GM21723 (cell line): Measurements from ENCODE around the gene GPC5.

Experiments used
- ATAC-seq: cut with Tn5 transposase; IDR thresholded peaks from one replicate; pipeline ENCODE4 v1.9.1; 2021; ENCODE audit warnings: mild to moderate bottlenecking, moderate library complexity; ENCODE audit not compliant: unreplicated experiment

The GPC5 gene

DNA sequence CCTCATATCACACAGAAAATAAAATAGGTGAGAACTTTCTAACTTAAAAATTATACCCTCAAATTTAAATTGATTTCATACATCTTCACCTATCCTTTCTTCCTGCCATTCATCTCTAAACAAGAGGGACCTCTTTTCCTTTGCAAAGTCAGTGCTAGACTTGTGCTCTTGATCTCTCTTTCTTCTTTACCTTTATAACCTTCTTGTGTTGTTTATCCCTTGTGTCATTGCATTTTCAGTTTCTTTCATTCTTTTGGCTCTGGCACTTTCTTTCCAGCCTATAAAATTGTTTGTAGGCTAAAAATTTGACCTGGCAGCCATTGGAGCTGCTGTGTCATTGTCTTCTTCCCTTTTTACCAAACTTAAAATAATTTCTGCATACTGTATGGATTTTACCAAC, 190.1 kb downstream of the GPC5 start:
- ATAC-seq: no peak

DNA sequence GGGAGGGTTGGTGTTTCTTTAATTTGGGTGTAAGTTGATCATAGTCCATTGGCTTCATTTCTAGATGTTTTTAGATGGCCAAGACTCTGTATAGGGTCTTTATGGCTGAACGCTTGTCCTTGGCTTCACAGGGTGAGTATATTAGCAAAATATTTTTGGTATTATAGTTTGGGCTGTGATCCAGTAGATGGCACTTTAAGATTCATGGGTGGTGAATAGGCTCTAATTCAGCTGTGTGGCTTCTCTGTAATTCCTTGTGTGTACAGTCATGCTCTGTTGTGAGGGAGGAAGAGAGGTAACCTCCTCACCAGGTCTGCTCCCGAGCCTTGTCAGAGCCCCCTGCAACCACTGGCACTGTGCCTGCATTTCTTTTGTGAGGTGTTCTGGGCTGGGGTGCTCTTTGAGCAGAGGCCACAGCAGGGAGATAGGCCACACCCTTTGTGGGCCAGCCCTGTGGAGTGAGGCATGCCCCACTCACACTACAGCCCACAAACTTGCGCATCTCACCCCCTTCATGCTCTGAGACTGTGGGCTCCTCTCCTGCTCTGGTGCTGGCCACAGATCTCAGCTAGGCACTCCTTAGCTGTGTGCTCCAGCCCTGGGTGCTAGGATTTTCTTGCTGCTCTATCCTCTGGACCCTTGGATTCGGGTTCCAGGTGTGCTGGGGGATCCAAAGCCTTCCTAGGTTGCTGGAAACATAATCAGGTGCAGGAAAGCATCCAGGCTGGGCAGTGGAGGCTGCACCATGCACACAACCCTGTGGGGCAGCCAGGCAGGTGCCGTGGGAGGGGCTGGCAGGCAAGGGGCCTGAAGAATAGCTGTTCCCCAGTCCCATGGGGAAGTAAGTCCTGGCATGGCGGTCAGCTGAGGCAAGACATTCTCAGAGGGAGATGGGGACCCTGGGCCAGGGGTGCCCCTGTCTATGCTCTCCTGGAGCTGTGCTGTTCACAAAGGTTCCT, 193.9 kb downstream of the GPC5 start:
- no peak for ATAC-seq

DNA sequence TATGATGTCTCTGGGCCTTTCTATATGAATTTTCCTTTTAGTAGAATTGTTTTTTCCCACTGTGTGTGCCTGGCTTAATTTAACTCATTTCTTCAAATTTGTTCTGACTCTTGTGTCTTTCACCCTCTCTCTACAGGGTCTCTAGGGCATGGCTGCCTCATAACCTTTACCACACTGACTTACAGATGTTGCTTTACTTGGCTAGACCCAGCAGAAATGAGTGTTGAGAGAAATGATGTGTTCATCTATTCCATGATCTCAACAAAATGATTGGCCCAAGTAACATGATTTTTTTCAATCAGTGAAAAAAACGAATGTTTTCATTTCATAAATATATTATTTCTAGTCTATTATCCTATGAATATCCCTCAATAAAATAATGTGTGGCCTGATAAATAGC, 195.0 kb downstream of the GPC5 start:
- ATAC-seq: no peak

DNA sequence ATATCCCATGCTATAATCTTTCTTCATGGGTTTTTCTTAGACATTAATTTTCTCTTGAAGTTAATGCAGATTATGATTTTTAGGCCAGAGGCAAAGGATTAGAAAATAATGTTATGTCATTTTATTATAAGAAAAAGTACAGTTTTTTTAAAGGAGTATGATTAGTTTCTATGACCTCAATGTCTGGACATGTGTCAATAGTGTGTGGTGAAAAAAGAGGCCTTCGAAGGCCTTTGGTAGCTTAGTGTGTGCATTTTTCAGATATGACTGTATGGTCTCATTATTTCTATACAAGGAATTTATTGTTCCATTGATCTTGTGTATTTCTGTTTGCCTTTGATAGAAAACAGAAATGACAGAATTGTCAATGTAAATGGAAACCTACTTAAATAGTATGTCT, 195.6 kb downstream of the GPC5 start:
- no peak for ATAC-seq

DNA sequence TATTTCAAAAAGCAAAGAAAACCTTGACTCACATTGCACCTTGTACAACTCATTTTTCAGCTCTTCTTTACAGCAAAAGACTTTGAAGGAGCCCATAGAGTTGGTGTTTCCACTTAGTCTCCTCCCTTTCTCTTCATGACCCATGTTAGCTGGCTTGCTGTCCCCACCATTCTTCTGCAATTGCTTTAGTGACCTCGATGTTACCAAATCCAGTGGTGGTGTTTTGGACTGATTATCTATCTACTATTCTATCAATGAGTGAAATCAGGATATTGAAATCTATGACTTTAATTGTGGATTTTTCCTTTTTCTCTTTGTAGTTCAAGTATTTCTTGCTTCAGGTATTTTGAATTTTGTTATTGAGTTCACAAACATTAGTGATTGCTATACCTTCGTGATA, 197.3 kb downstream of the GPC5 start:
- no peak for ATAC-seq

DNA sequence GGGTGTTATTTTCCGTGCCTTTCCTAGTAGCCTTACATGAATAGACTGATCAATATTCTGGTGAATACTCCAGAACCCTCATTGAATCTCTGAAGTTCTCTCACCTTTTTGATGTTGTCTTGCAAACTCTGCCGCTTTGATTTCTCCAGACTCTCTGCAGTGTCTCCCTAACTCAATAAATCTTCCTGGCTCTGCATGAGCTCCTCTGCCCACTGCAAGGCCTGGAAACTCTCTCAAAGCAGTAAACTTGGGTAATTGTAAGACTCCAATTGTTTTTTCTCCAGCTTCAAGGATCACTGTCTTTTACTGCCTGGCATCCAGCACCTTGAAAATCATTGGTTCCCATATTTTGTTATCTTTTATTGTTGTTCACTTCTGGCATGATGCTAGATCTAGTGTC, 198.4 kb downstream of the GPC5 start:
- no peak for ATAC-seq

DNA sequence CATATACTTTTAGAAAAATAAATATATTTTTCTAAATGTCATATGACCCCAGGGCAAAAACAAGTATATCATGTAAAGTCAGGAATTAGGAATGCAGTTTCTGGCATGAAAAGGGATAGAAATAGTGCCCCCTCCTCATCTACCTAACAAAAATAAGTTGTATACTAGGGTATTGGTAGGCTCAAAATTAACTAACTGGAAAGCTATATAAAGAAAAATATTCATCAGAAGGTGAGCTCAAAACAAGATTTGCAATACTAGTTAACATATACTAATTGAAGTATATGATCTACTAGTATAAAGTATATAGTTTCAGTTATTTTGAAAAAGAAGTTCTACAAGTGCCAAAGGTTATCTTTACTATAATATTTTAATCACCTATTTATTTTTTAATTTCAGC, 200.2 kb downstream of the GPC5 start:
- no peak for ATAC-seq

DNA sequence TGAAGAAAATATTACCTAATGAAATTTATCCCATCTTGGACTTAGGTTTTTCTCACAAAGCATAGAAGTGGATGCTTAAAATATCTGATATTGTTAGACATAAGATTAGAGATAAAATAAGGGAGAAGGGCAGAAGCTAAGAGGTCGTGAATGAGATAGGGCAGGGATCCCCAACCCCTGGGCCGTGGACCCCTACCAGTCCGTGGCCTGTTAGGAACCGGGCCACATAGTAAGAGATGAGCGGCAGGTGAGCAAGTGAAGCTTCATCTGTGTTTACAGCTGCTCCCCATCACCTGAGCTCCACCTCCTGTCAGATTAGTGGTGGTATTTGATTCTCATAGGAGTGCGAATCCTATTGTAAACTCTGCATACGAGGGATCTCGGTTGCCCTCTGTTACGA, 202.9 kb downstream of the GPC5 start:
- no peak for ATAC-seq

DNA sequence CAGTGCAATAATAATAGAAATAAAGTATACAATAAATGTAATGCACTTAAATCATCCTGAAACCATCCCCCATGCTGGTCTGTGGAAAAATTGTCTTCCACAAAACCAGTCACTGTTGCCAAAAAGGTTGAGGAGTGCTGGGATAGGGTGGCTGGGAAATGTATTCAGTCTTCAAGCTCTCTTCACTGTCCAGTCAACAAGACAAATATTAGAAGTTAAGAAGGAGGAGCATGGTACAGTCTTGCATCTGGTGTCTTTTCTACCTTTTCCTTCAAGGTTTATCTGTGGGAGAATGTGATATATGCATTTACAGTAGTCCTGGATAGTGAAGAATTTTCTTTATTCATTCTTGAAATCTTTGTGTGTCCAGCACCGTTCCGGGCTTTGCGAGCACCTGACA, 203.4 kb downstream of the GPC5 start:
- ATAC-seq: no peak

DNA sequence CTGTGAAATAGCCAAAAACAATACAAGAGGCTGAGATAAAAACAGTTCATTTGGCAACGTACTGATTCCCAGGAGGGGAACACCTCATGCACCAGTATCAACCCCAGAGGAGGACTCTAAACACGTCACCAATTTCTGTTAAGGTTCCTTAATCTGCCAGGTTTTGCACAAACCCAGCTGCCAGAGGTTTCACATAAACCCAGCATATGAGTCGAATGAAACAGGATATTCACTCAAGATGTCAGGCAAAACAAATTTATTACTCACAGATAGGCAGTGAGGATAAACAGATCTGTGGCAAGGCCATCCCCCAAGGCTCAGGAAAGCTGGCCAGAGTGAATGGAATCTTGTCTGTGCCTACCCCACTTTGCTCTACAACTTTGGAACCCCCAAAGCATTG, 210.9 kb downstream of the GPC5 start:
- ATAC-seq: no peak

DNA sequence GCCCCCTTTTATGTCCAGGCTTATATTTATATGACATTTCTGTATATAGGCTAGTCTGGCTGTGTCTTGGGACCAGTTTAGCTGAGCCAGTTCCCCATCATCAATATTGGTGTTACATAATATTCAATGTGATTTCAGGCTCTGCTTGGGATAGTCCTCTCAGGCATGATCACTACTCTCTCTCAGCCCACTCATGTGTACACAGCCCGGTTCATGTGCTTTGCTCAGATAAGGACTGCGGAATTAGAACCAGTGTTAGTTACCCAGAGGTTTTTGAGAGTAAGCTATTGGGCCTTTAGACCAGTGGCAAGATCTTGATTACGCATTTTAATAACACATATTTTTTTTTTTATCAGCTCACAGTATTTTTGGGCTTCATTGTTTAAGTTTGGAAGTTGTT, 219.9 kb downstream of the GPC5 start:
- ATAC-seq: no peak

DNA sequence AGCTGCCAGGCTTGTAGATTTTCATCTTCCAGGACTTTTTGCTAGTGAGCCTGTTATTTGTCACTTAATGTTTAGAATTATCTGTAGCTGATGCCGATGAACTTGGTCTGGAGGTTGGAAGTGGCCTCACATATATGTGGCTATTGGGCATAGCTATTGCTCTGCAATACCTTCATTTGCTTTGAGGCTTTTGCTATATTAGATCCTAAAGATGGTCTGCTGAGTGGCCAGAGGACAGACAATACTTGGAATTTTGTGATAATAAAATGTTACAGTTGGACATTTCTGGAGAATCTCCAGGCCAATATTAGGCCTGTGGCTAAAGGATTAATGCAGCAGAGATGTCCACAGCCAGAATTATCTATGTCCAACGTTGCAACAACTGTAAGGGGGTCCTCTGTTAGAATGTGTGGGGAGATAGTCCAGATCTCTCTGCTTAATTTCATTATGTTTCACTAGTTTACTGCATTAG, 222.3 kb downstream of the GPC5 start:
- ATAC-seq: no peak

DNA sequence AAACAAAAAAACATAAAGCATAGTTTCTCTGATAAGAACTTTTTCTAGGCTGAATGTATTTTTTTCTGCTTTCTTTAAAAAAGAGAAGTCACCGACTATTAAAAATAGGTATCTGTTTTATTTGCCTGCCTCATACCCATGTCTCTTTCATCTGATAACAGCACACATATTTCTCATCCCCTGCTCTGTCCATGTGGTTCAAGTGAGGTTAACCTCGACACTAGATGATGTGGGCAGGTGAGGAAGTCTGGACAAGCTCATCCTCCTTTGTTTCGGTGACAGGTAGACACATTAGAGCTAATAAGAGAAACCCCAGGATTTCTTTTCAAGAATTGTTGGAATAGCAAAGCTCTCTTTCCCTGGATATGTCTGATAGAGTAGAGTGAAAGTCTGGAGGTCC, 222.7 kb downstream of the GPC5 start:
- ATAC-seq: no peak

DNA sequence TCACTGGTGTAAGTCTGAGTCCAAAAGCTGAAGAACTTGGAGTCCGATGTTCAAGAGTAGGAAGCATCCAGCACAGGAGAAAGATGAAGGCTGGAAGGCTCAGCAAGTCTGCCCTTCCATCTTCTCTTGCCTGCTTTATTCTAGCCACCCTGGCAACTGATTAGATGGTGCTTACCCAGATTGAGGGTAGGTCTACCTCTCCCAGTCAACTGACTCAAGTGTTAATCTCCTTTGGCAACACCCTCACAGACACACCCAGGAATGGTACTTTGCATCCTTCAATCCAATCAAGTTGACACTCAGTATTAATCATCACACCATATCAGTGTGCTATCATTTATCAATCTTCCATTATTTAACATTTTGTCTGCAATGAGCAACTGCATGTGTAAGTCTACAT, 223.5 kb downstream of the GPC5 start:
- no peak for ATAC-seq

DNA sequence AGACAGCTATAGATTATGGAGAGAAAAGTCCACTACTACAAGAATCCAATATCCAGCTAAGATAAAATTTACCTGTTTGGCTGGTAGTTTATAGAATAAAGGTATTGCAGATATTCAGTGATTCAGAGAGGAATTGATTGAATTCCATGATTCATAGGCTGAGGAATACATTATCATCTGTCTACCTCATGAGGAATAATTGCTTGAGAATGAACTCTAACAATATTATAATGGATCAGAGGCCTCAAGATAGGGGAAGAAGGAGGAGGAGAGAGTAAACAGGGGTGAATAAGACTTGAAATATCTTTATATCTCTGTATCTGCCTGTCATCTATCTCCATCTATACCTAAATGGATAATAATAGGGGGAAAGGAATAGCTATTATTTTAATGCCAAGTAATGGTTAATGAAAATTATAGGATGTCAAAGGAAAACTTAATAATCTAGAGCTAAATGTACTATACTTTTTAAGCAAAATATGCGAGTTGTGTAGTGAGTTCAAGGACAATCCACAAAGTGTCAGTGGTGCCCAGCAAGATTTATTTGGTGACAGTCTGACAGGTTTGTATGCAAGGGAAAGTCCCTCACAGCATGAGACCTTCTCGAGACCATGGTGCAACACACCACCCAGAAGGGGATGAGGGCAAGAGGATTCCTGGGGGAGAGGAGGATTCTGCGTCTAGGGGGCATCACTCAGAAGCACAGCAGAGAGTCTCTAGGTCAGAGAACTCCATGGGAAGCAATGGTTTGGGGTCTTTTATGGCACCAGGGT, 224.5 kb downstream of the GPC5 start:
- no peak for ATAC-seq

DNA sequence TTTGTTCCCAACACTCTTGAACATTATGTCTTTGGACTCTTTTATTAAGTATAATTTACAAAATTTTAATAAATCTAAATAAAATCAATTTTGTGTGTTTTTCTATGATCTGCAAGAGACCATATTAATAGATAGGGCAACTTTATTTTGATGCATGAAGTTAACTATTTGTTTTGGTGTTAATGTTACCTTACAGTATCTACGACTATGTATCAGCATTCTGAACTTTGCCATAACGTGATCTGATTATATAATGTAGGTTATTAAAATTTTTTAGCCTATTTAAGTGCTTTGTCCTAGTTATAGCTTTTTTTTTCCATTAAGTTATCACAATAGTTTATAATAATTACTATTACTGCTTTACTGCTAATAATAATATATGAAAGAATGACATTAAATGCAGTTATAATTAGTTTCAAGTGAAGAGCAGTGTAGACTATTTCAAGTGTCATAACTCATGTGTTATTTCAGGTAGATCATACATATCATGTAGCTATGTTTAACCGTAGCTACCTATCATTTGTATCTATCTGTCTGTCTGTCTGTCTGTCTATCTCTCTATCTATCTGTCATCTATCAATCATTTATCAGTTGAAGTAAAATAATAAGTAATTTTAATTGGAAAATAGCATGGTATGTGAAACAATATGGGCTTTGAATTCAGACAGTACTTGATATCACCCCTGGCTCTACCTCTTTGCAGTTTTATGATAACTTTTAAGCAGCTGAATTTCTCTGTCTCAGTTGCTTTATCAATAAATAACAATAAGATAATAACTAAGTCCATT, 229.7 kb downstream of the GPC5 start:
- no peak for ATAC-seq

DNA sequence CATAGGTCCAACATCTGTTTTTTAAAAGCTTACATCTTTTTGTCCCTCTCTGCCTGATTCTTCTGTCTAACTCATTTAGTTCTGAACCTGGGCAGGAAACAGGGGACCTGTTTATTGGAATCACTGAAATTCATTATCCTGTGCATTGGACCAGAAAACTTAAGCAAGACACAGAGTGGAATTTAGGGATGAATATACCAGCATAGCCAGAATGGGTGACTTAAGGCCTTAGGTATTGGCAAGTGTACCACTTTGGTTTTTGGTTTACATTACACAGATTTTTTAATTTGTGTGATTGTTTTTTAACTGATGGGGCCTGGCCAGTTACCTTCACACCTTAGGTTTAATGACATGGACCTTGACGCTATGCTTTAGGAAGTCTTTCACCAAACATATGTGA, 232.5 kb downstream of the GPC5 start:
- ATAC-seq: no peak

DNA sequence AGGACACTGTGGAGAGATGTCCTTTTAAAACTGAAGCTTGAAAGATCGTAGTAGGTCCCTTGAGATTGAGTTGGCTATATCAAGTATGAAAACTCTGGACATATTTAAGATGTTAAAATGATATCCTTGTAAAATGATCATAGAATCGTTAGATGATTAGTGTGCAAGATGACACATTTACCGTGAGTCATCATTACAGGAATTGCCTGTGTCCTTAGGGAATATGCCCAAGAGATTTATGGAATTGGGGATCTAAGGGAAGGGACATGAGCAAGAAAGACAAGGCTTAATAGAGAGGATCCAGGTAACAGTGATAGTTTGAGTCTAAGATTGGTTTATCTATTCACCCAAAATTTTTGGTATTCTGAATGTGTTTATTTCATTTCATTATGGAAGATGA, 233.7 kb downstream of the GPC5 start:
- no peak for ATAC-seq

DNA sequence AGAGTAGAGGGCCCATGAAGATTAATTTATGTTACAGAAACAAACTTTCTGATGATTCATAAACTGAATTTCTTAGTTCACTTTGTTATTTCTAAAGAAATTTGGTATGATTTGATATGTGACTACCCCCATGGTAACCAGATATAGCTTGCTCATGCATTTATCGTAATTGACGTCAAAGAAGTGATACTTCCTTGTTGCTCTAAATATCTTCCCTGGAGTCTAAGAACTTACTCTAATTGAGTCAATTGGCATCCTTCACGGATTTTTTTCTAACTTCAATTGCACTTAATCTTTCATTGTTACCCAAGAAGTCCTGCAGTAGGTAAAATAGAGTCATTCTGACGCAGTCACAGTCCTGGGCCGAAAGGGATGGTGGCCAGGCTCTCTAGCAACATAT, 240.9 kb downstream of the GPC5 start:
- no peak for ATAC-seq

DNA sequence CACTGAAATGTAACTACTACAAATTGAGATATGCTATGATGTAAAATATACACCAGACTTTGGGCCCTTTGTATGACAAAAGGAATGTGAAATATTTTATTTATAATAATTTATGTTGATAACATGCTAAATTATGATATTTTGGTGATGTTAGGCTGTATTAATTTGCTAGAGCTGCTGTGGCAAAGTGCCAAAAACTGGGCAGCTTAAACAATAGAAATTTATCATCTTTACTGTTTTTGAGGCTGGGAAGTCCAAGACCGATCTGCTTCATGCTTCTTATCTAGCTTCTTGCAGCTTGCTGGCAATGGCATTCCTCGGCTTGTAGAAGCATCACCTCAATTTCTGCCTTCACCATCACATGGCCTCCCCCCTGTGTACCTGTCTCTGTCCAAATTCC, 245.0 kb downstream of the GPC5 start:
- ATAC-seq: no peak

DNA sequence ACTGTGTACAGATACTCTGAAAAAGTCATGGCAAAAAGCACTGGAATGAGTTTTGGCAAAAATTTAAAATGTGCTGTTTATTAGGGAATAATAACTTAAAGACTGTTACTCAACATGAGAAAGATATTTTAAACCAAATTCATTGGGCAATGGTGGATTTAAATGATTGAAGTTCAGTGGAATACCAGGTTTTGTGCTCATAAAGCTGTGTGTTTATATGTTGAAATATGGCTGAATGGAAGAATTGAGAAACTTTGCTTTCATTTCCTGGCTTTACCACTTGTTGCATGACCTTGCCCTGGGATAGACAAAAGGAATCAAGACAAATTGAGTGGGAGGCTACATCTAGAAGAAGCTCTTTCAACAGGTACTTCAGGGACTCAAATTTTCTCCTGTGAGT, 246.4 kb downstream of the GPC5 start:
- no peak for ATAC-seq
